Adrenal gland (tissue), 5 donors: Measurements from ENCODE around the gene CDYL.

Experiments used
- CTCF ChIP-seq, 6 experiments: fragments of 450-650 bp in 4 of 6; fragments of 200-600 bp in 2 of 6; sonication (generic) in 1 of 6; IDR thresholded peaks; 1 replicate in 5 of 6; 2 replicates in 1 of 6; pipeline versions ENCODE4 v1.5.1 to v1.8.0; 2016 to 2021; ENCODE audit warnings: antibody characterized with exemption in 6 of 6, mild to moderate bottlenecking in 2 of 6, moderate library complexity in 1 of 6
- POLR2A ChIP-seq, 2 donors: fragments of 450-650 bp; IDR thresholded peaks; one replicate each; pipeline ENCODE4 v1.6.1; 2017; ENCODE audit warnings: antibody characterized with exemption in 2 of 2, mild to moderate bottlenecking in 2 of 2, moderate library complexity in 1 of 2
- donor health status: DM: no; HTN: no; CAD: no.

- TF ChIP-seq POLR2A (IDR thresholded peaks at IDR 0.05) (no peak), CTCF (IDR thresholded peaks at IDR 0.05) (no peak)
Measured at GRCh38 chr6:4852938-4853337, 76.7 kb downstream of the CDYL start.
